ENCODE results near the gene PPP4R2. TPM values are rescaled to one million over a fixed set of nuclear protein-coding genes. Genes with fewer than 3 reads are reported as not detected.
"Not testable (repeated sequence)": the region's sequence is repeated elsewhere in the genome, so short reads cannot be mapped to it uniquely, and the experiment has no call there.

The PPP4R2 gene
- total RNA-seq, 1 experiment from 2014 or later: 67.7 TPM

- in situ Hi-C loops (cut with HindIII; ENCODE audit: low pct_unique_long_range_greater_than_20kb, low sequenced_read_pairs): no loop called here
- DNase-seq (ENCODE audit: low read depth, low spot score): no peak
Measured at GRCh38 chr3:72973031-72973723, 23.4 kb upstream of the PPP4R2 start.

- no peak for DNase-seq (ENCODE audit: low read depth, low spot score)
- in situ Hi-C loops (cut with HindIII; ENCODE audit: low pct_unique_long_range_greater_than_20kb, low sequenced_read_pairs): no loop called here
Measured at GRCh38 chr3:72973786-72974185, 22.8 kb upstream of the PPP4R2 start.

DNA sequence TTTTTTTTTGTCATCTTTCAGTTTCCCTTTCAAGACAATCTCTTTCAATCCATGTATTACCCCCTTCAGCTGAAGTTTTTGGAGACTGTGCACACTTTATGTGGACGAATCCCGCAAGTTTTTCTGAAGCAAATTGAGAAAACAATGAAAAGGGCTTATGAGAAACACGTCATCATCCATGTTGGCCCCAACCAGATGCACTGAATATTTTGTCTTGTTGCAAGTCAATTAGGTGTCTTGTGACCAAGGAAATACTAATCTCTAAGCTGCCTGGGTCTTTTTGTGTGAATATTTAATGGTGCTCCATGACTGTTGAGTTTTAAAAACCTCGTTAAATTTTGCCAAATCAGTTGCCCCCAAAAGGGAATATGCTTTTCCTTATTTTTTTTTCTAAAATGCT lies 21.7 kb upstream of the PPP4R2 start:
- no peak for DNase-seq (ENCODE audit: low read depth, low spot score)
- in situ Hi-C loops (cut with HindIII; ENCODE audit: low pct_unique_long_range_greater_than_20kb, low sequenced_read_pairs): no loop called here

GRCh38 chr3:72976281-72976741 lies 20.3 kb upstream of the PPP4R2 start:
- no peak for DNase-seq (ENCODE audit: low read depth, low spot score)
- in situ Hi-C loops (cut with HindIII; ENCODE audit: low pct_unique_long_range_greater_than_20kb, low sequenced_read_pairs): no loop called here

GRCh38 chr3:72977060-72977808 lies 19.4 kb upstream of the PPP4R2 start:
- DNase-seq (ENCODE audit: low read depth, low spot score): peak; percentile 20
- in situ Hi-C loops (cut with HindIII; ENCODE audit: low pct_unique_long_range_greater_than_20kb, low sequenced_read_pairs): no loop called here

GRCh38 chr3:72982609-72983366 lies 13.8 kb upstream of the PPP4R2 start:
- no peak for DNase-seq (ENCODE audit: low read depth, low spot score)
- in situ Hi-C loops (cut with HindIII; ENCODE audit: low pct_unique_long_range_greater_than_20kb, low sequenced_read_pairs): no loop called here

- no peak for DNase-seq (ENCODE audit: low read depth, low spot score)
- in situ Hi-C loops (cut with HindIII; ENCODE audit: low pct_unique_long_range_greater_than_20kb, low sequenced_read_pairs): no loop called here
Measured at GRCh38 chr3:72985576-72985975, 11.0 kb upstream of the PPP4R2 start.

DNA sequence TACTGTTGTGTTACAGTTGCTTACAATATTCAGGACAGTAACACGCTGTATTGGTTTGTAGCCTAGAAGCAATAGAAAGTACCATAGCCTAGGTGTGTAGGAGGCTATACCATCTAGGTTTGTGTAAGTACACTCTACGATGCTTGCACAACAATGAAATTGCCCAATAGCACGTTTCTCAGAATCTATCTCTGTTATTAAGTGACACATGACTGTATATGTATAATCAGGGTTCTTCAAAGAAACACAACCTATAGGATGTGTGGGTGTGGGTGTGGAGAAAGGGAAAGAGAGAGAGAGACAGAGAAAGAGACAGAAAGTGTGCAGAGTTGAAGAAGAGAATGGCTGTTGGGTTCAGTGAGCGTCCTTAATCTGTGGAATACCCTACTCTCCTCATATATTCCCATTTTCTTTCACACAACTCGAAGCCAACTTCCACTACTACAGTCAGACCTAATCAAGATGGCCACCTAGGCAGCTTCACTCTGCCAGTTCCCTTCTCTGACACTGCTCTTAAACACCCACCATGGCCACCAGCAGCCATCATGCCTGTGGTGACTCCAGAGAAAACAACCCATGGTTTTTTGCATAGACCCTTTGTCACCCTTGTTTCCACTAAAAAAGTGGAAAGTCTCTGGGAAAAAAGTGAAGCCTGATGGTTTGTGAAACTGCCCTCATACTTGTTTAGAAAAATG lies 5.8 kb upstream of the PPP4R2 start:
- no peak for DNase-seq (ENCODE audit: low read depth, low spot score)
- in situ Hi-C loops (cut with HindIII; ENCODE audit: low pct_unique_long_range_greater_than_20kb, low sequenced_read_pairs): no loop called here

GRCh38 chr3:72991522-72991921 lies 5.1 kb upstream of the PPP4R2 start:
- in situ Hi-C loops (cut with HindIII; ENCODE audit: low pct_unique_long_range_greater_than_20kb, low sequenced_read_pairs): no loop called here
- DNase-seq (ENCODE audit: low read depth, low spot score): no peak

DNA sequence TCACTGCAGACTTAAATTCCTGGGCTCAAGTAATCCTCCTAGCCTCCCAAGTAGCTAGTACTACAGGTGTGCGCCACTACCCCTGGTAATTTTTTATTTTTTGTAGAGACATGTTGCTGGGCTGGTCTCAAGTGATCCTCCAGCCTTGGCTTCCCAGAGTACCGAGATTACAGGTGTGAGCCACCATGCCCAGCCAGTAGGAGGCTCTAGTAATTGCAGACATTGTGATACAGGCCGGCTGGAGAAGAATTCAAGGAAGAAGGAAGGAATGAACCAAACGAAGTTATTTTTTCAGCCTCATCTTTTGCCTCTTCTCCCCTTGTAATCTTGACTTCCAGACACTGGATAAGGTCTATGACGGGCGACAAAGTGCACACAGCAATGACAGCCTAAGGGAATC lies 3.2 kb upstream of the PPP4R2 start:
- no peak for DNase-seq (ENCODE audit: low read depth, low spot score)
- in situ Hi-C loops (cut with HindIII; ENCODE audit: low pct_unique_long_range_greater_than_20kb, low sequenced_read_pairs): no loop called here

DNA sequence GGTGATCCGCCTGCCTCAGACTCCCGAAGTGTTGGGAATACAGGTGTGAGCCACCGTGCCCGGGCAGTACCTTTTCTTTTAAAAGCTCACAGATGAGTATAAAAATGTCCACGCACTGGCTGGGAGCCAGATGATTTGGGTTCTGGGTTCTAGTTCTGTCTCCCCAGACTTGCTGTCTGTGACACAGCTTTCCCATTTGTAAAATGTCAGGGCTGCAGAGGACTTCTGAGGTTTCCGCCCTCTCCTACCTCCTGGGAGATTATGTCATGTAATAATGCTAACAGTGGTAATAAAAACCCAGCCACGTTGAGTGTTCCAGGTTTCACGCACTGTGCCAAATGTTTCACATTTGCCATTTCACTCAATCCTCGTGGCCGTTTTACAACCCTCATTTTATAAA lies 1.3 kb upstream of the PPP4R2 start:
- no peak for DNase-seq (ENCODE audit: low read depth, low spot score)
- in situ Hi-C loops (cut with HindIII; ENCODE audit: low pct_unique_long_range_greater_than_20kb, low sequenced_read_pairs): no loop called here

DNA sequence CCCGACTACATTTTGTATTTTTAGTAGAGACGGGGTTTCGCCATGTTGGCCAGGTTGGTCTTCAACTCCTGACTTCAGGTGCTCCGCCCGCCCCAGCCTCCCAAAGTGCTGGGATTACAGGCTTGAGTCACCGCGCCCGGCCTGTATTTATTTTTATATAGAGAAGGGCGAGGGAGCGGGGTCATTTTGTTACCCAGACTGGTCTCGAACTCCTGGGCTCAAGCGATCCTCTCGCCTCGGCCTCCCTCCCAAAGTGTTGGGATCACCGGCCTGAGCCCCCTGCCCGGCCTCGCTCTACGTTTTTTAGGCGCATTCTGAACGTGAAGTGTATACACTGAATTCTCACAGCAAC lies 514 bp upstream of the PPP4R2 start:
- DNase-seq (ENCODE audit: low read depth, low spot score): no peak
- in situ Hi-C loops (cut with HindIII; ENCODE audit: low pct_unique_long_range_greater_than_20kb, low sequenced_read_pairs): no loop called here

- peak; percentile 82 for DNase-seq (ENCODE audit: low read depth, low spot score)
- in situ Hi-C loops (cut with HindIII; ENCODE audit: low pct_unique_long_range_greater_than_20kb, low sequenced_read_pairs): no loop called here
Measured at GRCh38 chr3:72997421-72997961, 880 bp downstream of the PPP4R2 start.

DNA sequence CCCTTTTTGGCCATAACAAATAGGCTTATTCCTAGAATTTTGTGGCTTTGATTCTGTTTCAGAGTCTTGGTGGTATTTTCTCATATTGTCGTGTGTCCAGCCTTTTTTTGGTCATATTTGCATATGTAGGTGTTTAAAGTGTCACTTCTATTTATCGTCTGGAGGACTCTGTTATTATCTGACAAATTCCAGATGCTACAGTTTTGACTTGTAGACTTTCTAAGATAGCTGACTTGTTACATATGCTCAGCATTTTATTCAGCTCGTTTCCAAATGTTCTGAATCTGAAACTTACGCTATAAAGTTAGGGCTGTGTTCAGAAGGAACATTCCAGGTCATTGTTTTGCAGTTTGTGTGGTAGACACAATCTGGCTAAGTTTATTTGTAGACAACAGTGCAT lies 1.9 kb downstream of the PPP4R2 start:
- no peak for DNase-seq (ENCODE audit: low read depth, low spot score)
- in situ Hi-C loops (cut with HindIII; ENCODE audit: low pct_unique_long_range_greater_than_20kb, low sequenced_read_pairs): no loop called here

DNA sequence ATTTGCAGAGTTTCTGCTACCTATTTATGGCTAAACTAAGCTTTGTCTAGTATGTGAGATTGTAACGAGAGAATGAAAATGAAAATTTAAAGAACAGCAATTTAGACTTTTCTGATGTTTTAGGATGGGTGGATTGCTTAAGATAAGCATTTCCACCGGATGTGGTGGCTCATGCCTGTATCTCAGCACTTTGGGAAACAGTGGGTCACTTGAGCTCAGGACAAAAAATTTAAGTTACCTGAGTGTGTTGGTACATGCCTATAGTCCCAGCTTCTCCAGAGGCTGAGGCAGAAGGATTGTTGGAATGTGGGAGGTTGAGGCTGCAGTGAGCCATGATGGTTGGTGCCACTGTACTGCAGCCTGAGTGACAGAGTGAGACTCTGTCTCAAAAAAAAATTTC lies 3.3 kb downstream of the PPP4R2 start:
- in situ Hi-C loops (cut with HindIII; ENCODE audit: low pct_unique_long_range_greater_than_20kb, low sequenced_read_pairs): no loop called here
- no peak for DNase-seq (ENCODE audit: low read depth, low spot score)

DNA sequence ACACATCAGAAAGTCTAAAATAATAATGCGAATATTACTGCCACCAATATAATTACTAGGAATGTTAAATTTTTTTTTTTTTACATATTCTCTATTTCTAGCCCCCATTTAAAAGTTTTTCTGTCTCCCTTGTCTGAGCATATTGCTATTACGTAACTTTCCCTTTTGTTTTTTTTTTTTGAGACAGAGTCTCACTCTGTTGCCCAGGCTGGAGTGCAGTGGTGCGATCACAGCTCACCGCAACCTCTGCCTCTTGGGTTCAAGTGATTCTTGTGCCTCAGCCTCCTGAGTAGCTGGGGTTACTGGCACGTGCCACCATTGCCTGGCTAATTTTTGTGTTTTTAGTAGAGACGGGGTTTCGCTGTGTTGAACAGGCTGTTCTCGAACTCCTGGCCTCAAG lies 6.4 kb downstream of the PPP4R2 start:
- DNase-seq (ENCODE audit: low read depth, low spot score); in situ Hi-C loops (cut with HindIII; ENCODE audit: low pct_unique_long_range_greater_than_20kb, low sequenced_read_pairs): not testable (repeated sequence)

GRCh38 chr3:73004316-73004715 lies 7.7 kb downstream of the PPP4R2 start:
- in situ Hi-C loops (cut with HindIII; ENCODE audit: low pct_unique_long_range_greater_than_20kb, low sequenced_read_pairs): no loop called here
- DNase-seq (ENCODE audit: low read depth, low spot score): no peak
